Measurements from ENCODE around the gene BSN.

The BSN gene

DNA sequence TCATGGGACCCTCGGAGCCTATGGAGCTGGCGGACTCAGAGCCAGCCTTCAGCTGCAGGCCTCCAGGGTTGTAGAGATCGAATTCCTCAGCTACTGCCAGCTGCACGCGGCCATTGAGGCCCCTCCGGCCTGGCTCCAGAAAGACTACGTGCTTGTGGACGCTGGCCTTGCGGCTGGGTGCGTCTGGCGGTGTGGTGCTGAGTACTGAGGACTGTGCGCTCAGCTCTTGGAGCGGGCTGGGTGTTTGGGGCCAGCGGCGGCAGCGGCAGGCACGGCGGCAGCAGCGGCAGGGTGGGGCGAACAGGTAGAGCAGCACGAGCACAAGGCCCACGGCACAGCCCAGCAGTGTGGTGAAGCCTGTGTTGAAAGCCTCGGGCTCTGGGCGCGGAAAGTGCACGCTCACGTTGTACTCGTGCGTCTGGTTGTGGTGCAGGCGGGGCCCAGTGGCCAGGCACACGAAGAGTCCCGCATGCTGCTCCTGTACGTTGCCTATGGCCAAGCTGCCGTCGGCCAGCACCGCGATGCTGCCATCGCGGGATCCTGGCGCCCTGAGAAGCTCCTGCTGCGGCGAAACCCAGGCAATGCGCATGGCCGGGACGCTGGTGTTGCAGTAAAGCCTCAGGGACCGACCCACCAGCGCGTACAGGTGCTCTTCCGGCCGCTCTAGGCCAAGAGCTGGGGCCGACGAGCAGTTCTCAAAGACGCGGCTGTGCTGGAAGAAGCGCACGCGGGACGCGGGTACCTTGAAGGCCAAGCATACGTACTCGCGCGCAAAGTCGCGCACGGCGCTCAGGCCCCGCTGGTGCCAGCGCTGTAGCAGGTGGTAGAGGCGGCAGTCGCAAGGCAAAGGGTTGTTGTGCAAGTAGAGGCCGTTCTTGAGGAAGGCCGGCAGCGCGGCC, 163.9 kb downstream of the BSN start:
- DNase-seq = no peak

DNA sequence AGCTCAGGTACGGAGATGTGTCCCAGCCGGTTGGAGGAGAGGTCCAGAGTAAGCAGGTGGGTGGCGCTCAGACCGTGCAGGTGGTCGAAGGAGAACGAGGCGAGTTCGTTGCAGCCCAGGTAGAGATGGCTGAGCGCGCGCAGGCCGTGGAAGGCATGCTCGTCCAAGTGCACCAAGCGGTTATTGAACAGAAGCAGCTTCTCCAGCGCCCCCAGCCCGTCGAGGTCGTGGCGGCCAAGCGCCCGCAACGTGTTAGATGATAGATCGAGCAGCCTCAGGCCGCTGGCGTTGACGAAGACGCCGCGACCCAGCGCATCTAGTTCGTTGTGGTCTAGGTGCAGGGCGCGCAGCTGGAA, 164.6 kb downstream of the BSN start:
- no peak for DNase-seq

GRCh38 chr3:49719214-49719884, 165.1 kb downstream of the BSN start, which contains the start of gene AMIGO3:
TSS of gene AMIGO3 (minus strand) at chr3:49719684. CDS start at chr3:49719465, 219 bp downstream.
- DNase-seq = no peak
